Keratinocyte (primary cell): ENCODE measurements around the gene ADAMTS16.

Source experiments
- CTCF ChIP-seq, 3 experiments: IDR thresholded peaks in 1 of 3; conservative IDR thresholded peaks in 1 of 3; optimal IDR thresholded peaks in 1 of 3; 2 replicates in 2 of 3; 3 replicates in 1 of 3; pipeline versions ENCODE3 to v1.5.1; 2011; ENCODE audit warnings: low read length in 3 of 3, mild to moderate bottlenecking in 3 of 3, moderate library complexity in 2 of 3, control low read depth in 1 of 3, inconsistent platforms in 1 of 3; ENCODE audit not compliant: insufficient read depth in 2 of 3; ENCODE audit errors: extremely low read depth in 1 of 3
- EZH2 ChIP-seq: IDR thresholded peaks from one replicate; pipeline ENCODE4 v1.6.1; 2012; ENCODE audit warnings: inconsistent platforms, mild to moderate bottlenecking, low read length, moderate library complexity

GRCh38 chr5:5314166-5314565 is 174.0 kb downstream of the ADAMTS16 start:
- no peak for TF ChIP-seq CTCF (optimal IDR thresholded peaks at IDR 0.05 in 1 of 3, IDR thresholded peaks at IDR 0.05 in 1 of 3, conservative IDR thresholded peaks at IDR 0.05 in 1 of 3; ENCODE audit: extremely low read depth in 1 of 3, insufficient read depth in 2 of 3, low read length in 3 of 3)
- no peak for TF ChIP-seq EZH2
